Measurements from ENCODE around the gene BANP.

BANP gene

DNA sequence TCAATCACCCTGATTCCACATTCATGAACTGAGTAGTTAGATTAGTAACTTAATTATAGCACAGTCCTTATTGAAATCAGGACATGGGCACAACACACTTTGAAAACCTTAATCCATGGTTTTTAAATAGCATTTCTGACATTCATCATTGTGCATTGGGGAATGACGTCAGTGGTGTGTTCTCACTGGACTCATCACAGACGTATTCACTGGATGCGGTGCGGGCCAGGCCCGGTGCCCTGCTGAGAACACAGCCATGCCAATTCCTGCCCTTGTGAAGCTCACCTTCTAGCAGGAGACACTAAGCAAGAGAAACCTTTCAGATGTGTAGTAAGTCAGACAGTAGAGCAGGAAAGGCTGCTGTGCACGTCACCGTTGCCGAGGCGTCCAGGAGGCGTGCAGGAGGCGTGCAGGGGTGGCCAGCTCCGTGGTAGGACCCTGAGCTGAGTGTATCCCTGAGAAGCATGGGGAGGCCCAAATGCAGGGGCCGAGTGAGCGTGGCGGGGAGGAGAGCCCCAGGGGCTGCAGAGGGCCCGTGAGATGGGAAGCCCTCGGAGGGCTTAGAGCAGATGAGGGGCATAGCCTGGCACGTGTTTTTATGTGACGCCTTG, 12.9 kb downstream of the BANP start:
- no peak overlapping the region for H3K4me3 ChIP-seq (ENCODE audit: low read depth, low read length)
- DNase-seq = no peak
- TF ChIP-seq, protein P1, sequence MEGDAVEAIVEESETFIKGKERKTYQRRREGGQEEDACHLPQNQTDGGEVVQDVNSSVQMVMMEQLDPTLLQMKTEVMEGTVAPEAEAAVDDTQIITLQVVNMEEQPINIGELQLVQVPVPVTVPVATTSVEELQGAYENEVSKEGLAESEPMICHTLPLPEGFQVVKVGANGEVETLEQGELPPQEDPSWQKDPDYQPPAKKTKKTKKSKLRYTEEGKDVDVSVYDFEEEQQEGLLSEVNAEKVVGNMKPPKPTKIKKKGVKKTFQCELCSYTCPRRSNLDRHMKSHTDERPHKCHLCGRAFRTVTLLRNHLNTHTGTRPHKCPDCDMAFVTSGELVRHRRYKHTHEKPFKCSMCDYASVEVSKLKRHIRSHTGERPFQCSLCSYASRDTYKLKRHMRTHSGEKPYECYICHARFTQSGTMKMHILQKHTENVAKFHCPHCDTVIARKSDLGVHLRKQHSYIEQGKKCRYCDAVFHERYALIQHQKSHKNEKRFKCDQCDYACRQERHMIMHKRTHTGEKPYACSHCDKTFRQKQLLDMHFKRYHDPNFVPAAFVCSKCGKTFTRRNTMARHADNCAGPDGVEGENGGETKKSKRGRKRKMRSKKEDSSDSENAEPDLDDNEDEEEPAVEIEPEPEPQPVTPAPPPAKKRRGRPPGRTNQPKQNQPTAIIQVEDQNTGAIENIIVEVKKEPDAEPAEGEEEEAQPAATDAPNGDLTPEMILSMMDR (IDR thresholded peaks at IDR 0.05; ENCODE audit: low read depth, low read length, missing control alignments) = no peak
- no peaks in the 10 kb centered on the region for H3K27me3 ChIP-seq (replicated peaks)
- H3K36me3 ChIP-seq (replicated peaks) = no peaks in the 10 kb centered on the region
- H3K27ac ChIP-seq = peak overlapping the region; percentile 65
- in situ Hi-C loops (cut with HindIII; ENCODE audit: low pct_ligation_motif_present, low sequenced_read_pairs) = no loop called here

DNA sequence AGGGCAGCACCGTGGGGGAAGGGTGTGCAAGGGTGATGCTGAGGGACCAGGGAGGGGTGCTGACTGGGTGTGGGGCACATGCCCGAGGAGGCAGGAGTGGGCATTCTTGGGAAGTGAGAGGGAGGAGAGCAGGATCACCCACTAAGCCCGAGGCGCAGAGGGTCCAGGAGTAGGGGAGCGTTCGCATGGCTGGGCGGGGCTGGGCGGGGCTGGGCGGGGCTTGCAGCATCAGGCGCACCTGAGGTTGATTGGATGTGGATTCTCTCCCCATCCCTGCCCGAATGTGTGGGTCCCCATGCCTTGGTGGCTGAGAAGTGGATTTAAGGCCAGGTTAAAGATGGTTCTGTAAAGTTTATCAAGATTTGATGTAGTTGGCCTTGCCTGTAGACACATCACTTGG, 14.2 kb downstream of the BANP start:
- Histone ChIP-seq H3K36me3 (replicated peaks) (no peaks in the 10 kb centered on the region), H3K4me3 (ENCODE audit: low read depth, low read length) (no peak overlapping the region), H3K27ac (no peak overlapping the region), H3K27me3 (replicated peaks) (no peaks in the 10 kb centered on the region)
- TF ChIP-seq, protein P1 (IDR thresholded peaks at IDR 0.05; ENCODE audit: low read depth, low read length, missing control alignments) = no peak
- in situ Hi-C loops (cut with HindIII; ENCODE audit: low pct_ligation_motif_present, low sequenced_read_pairs) = no loop called here
- no peak for DNase-seq

GRCh38 chr16:87966064-87966645, 14.9 kb downstream of the BANP start:
- H3K27ac ChIP-seq = no peak overlapping the region
- no peak overlapping the region for H3K4me3 ChIP-seq (ENCODE audit: low read depth, low read length)
- H3K36me3 ChIP-seq (replicated peaks) = no peaks in the 10 kb centered on the region
- no peak for DNase-seq
- in situ Hi-C loops (cut with HindIII; ENCODE audit: low pct_ligation_motif_present, low sequenced_read_pairs) = no loop called here
- H3K27me3 ChIP-seq (replicated peaks) = no peaks in the 10 kb centered on the region
- TF ChIP-seq, protein P1 (IDR thresholded peaks at IDR 0.05; ENCODE audit: low read depth, low read length, missing control alignments) = no peak

DNA sequence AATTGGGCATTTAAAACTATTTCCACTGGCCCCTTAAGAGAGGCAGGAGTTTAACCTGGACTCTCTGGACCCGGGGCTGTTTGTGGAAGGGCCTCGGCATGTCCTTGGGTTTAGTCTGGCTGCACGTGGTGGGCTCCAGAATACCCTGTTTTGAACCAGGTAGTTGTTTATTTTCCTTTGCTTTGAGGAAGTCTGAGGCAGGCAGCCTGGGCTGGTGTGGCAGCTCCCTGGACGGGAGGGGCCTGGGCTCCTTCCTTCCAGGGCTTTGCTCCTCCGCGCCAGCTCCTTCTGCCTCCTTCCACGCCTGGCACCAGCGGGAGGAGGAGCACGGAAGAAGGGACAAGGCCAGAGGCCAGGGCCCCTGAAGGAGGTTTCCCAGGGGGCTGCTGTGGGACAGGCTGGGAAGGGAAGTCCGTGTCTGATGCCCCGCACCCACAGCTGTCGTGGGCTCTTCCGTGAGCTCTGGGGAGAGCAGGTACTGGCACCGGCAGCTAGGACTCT, 15.5 kb downstream of the BANP start:
- Histone ChIP-seq H3K4me3 (ENCODE audit: low read depth, low read length) (no peak overlapping the region), H3K27ac (peak overlapping the region; percentile 28), H3K36me3 (replicated peaks) (no peaks in the 10 kb centered on the region), H3K27me3 (replicated peaks) (no peaks in the 10 kb centered on the region)
- no peak for DNase-seq
- in situ Hi-C loops (cut with HindIII; ENCODE audit: low pct_ligation_motif_present, low sequenced_read_pairs) = no loop called here
- TF ChIP-seq, protein P1 (IDR thresholded peaks at IDR 0.05; ENCODE audit: low read depth, low read length, missing control alignments) = no peak

GRCh38 chr16:87968541-87968940, 17.3 kb downstream of the BANP start:
- DNase-seq = peak; percentile 53
- in situ Hi-C loops (cut with HindIII; ENCODE audit: low pct_ligation_motif_present, low sequenced_read_pairs) = no loop called here
- H3K27ac ChIP-seq = no peak overlapping the region
- no peaks in the 10 kb centered on the region for H3K27me3 ChIP-seq (replicated peaks)
- H3K4me3 ChIP-seq (ENCODE audit: low read depth, low read length) = no peak overlapping the region
- H3K36me3 ChIP-seq (replicated peaks) = no peaks in the 10 kb centered on the region
- TF ChIP-seq, protein P1 (IDR thresholded peaks at IDR 0.05; ENCODE audit: low read depth, low read length, missing control alignments) = no peak
